HK-2 (cell line): ENCODE data around the gene WASF2.
"Not testable (repeated sequence)": the region's sequence is repeated elsewhere in the genome, so short reads cannot be mapped to it uniquely, and the experiment has no call there.

Experiments
- DNase-seq: peaks from one replicate; pipeline ENCODE4 v3.0.0-alpha.2; 2018; ENCODE audit not compliant: unreplicated experiment

The WASF2 gene

GRCh38 chr1:27489973-27490741, at the start of gene WASF2:
TSS of gene WASF2 (minus strand) at chr1:27490167. CDS start at chr1:27428890, 61,277 bp downstream.
- DNase-seq: peak; percentile 98

- peak; percentile 56 for DNase-seq
Measured at GRCh38 chr1:27538793-27539192, 48.8 kb upstream of the WASF2 start.

- DNase-seq: not testable (repeated sequence)
Measured at GRCh38 chr1:27538305-27538676, 48.3 kb upstream of the WASF2 start.

GRCh38 chr1:27536767-27537166, 46.8 kb upstream of the WASF2 start:
- peak; percentile 81 for DNase-seq

- DNase-seq: no peak
Measured at GRCh38 chr1:27536010-27536757, 46.2 kb upstream of the WASF2 start.

DNA sequence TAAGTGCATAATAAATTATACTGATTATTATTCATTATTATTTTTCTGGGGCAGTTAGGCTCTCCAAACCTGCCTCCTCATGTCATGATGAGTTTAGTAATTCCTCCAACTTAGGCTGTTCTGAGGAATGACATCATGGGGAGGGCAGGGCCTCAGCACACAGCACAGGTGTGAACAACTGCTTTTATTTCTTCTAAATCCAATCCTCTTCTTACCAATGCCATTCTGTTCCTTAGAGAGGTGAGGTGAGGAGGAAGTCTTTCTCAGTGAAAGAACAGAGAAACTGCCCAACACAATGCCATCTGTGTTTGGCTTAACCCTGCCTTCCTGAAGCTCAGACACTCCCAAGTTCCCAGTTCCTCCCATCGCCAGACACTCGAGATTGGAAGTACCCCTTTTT, 45.4 kb upstream of the WASF2 start:
- DNase-seq: no peak

DNA sequence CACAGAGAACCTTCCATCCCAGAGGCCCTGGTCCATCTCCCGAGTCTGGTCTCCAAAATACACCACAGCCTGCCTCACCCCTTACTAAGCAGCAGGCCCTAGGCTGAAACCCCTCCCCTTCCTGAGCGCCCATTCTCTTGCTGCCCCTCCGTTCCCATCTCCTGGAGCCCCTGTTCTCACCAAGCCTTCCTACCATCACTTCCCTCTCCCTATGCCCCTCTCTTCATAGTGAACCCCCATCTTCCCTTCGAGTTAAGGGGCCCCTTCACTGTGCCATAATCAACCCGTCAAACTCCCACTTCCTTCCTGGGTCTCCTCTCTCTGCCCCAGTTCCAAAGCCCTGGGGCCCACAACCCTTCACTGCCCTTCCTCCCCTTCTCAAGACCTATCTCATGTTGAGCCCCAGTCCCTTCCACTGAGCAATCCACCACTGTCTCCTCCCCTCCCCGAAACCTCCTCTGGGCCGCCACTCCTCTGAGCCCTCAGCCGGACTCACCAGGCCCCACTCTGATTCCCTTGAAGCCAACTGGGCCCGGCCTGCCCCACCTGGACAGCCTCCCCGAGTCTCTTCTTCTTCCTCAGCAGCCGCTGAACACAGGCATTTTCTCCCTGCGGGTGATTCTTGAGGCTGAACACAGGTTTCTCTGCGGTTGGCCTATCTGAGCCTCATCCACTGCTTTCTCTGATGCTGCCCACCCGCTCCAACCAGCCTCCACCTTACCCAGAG, 42.2 kb upstream of the WASF2 start:
- no peak for DNase-seq

DNA sequence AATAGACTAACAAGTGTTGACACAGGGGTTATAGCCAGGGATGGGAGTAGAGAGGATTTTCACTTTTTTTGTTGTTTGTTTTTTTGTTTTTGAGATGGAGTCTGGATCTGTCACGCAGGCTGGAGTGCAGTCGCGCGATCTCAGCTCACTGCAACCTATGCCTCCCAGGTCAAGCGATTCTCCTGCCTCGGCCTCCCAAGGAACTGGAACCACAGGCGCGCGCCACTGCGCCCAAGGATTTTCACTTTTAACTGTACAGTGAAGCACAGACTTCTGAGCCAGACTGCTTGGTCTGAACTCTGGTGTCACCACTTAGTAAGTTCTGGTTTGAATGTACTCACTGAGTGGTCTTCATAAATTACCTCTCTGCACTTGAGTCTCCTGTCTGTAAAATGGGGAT, 40.2 kb upstream of the WASF2 start:
- DNase-seq: no peak

GRCh38 chr1:27529704-27530018, 39.7 kb upstream of the WASF2 start:
- no peak for DNase-seq

DNA sequence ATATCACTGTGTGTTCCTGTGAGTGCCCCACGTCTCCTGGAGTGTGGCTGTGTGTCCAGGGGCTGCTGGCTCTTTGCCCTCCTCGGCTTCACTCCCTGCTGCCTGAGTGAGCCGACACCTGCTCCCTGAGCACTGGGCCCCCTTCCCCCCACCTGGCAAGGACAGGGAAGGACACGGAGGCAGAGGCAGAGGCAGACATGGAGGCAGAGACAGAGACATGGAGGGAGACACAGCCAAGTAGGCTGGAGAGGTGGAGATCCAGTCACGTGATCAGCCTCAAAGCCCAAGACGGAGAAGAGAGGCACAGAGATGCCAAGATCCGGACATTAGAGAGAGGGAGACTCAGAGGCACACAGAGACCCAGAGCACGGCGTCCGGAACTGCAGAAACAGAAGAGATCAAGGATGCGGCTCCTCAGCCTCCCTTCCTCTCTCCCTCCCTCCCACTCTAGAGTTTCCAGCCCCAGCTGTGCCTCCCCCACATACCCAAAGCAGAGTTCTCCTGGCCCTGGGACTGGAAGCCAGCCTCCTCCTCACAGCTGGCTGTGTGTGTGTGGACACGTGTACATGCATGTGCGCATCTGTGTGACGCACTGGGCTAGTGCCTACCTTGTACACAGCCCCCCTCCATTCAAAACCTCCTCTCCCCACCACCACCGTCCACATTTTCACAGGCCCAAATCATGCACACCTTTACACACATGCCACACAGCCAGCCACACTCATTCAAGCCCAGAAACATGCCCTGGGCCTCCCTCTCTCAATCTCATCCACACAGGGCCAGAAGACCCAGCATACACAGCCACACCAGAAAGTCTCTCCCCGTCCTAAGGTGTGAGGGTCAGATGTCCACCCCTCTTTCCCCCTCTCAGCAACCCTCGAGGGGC, 39.1 kb upstream of the WASF2 start:
- DNase-seq: no peak

DNA sequence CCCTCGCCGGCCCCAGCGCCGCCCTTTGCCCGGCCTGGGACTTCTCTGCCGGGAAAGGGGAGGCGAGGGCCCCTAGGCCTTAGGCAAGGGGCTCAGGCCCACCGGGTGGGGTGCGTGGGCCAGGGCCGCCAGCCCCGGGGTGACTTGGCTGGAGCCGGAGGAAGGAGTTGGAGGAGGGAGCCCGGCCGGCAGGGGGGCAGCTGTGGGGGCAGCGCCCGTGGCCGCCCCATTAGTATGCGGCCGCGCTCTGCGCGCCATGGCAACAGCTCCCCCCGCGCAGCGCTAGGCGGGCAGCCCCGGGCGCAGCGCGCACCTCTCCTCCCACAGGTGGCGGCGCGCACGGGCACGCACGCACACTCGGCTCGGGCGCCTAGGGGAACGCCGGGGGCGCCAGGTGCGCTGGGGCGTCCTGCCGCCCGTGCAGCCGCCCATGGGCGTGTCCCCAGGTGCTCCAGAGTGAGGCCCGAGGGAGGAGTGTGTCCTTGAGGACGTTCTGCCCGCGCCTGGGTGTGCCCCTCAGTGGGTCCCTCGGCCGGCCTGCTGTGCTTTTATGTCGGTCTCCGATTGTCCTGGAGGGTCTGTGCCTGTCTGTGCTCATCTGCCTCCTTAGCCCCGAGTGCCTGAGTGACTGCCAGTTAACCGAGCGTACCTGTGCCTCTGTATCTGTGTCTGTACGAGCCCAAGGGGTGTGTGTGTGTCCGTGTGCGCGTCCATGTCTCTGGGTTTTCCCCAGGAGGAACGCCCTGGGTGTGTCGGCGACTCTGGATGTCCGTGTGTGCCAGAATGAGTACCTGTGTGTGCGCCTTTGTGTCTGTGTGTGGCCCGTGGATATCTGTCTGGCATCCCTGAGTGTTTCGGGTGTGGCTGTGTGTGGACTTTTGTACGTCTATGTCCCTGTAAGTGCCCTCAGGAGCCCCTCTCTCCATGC, 38.2 kb upstream of the WASF2 start:
- DNase-seq: no peak

DNA sequence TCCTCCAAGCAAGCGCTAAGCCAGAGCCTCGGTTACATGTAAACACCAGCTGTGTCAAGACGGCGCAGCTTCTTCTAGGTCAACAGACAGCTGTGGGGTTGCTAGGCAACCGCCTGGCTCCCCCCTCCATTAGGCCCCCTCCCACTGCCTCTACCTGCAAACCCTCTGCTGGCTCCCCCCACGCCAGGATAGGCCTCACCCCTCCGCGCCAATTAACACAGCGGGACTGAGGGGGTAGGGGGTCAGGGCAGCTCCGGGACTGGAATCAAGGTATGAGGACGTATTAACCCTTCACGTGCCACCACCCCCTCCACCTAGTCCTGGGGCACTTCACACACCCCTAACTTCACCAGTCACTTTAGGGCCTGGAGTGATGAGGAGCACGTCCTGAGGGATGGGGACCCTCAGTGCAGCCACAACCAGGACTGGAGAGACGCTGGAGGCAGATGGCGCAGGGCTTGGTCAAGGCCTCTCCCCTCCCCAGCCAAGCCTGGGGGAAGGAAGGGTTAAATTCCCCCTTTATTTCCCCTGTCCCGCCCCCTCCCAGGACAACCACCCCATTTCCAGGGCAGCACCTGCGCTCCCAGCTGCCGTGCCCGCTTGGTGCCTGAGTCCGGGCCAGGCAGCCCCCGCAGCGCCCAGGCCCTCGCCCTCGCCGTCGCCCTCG, 37.4 kb upstream of the WASF2 start:
- no peak for DNase-seq

DNA sequence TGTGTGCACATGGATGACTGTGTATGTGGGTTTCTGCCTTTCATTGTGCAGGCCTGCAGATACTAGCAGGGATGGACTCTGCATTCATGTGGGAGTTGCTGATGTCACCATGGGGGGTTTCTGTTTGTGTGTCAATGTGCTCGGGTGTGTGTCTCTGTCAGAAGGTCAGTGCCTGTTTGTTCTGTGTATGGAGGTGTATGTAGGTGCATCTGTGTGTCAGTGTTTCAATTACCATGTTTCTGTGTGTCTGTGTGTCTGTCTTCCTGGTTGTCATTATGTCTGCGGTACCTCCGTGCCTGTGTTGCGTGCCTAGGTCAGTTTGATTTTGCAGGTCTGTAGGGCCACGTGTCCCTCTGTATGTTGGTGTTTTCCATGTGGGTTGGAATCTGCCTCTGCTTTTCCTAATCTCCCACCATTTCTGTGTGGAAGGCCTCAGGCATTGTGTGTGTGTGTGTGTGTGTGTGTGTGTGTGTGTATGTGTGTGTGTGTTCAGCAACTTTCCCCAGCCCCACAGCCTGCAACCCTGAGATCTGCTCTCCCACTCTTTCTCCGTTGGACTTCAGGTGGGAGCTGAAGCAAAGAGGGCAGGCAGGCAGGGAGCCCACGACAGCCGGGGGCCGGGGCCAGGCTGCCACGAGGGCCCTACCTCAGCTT, 36.7 kb upstream of the WASF2 start:
- no peak for DNase-seq

GRCh38 chr1:27525296-27526272, 35.6 kb upstream of the WASF2 start:
- DNase-seq: peak; percentile 49

DNA sequence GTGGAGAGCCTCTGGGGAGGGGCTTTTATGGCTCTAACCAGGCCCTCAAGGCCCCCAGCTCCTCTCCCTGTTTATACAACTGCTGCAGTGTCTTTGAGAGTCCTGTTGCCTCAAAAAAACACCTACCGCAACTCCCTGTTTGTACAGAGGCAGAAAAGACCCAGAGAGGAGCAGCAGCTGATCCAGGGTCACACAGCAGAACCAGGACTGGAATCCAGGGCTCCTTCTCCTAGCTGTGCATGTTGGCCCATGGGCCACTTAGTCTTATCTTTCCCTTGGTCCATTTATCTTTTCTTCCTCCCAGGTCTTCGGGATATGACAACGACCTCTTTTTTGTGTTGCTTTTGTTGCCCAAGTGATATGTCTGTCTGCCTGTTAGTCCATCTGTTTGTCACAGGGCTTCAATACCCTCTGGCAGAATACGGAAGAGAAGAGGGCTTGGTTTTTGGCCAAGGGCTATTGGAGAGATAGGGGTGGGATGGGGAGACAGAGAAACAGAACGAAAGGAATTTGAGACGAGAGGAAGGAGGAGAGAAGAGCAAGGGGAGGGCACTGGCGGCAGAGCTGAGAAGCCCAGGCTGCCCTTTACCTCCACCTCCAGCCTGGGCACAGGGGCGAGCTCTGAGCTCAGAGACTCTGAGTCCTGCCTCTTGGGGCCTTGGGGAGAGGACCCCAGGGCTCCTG, 33.5 kb upstream of the WASF2 start:
- DNase-seq: no peak

GRCh38 chr1:27522432-27523336, 32.7 kb upstream of the WASF2 start:
- no peak for DNase-seq
